GM23248 (cell line): ENCODE results near the gene B9D2.

ENCODE experiments used
- EZH2 ChIP-seq: fragments of 200-600 bp; sonication (generic); IDR thresholded peaks from 2 replicates; pipeline ENCODE4 v1.6.1; 2018; ENCODE audit warnings: antibody characterized with exemption, mild to moderate bottlenecking; ENCODE audit not compliant: insufficient read depth, poor library complexity, severe bottlenecking
- EZH2phosphoT487 ChIP-seq: fragments of 200-600 bp; sonication (generic); IDR thresholded peaks from 2 replicates; pipeline ENCODE4 v1.6.1; 2018; ENCODE audit warnings: antibody characterized with exemption, moderate library complexity, mild to moderate bottlenecking, low read depth; ENCODE audit not compliant: insufficient read depth

GRCh38 chr19:41310033-41310831 lies 53.7 kb downstream of the B9D2 start, which contains the start of gene CCDC97:
- TF ChIP-seq EZH2phosphoT487 (no peak), EZH2 (no peak)
